ENCODE measurements around the gene NFIB.

The NFIB gene

GRCh38 chr9:14313951-14314423 lies at the start of gene NFIB:
Gene NFIB (minus strand): TSS chr9:14314141. CDS start chr9:14313511, 630 bp downstream.
- DNase-seq (ENCODE audit: low spot score) (no peak), ATAC-seq (ENCODE audit: low read depth) (peak; percentile 2; the same call in 2 of the 3 replicates)
- Histone ChIP-seq H3K27ac (ENCODE audit: poor library complexity, severe bottlenecking) (peak within 1 kb of the TSS; percentile 96), H3K9me3 (ENCODE audit: severe bottlenecking) (no peaks in the 10 kb centered on the region), H3K27me3 (ENCODE audit: insufficient read depth, poor library complexity, severe bottlenecking) (no peaks in the 10 kb centered on the region), H3K4me3 (ENCODE audit: severe bottlenecking) (peak within 1 kb of the TSS; percentile 83), H3K36me3 (ENCODE audit: low read depth) (peaks cover 16% of the 10 kb centered on the region), H3K4me1 (ENCODE audit: insufficient read depth, poor library complexity, severe bottlenecking) (peaks cover 34% of the 10 kb centered on the region)
- TF ChIP-seq CTCF (IDR thresholded peaks at IDR 0.05; ENCODE audit: poor library complexity, severe bottlenecking) = no peak

- Histone ChIP-seq H3K27ac (ENCODE audit: poor library complexity, severe bottlenecking) (no peak overlapping the region), H3K36me3 (ENCODE audit: low read depth) (no peaks in the 10 kb centered on the region), H3K4me3 (ENCODE audit: severe bottlenecking) (no peak overlapping the region), H3K27me3 (ENCODE audit: insufficient read depth, poor library complexity, severe bottlenecking) (no peaks in the 10 kb centered on the region), H3K4me1 (ENCODE audit: insufficient read depth, poor library complexity, severe bottlenecking) (no peaks in the 10 kb centered on the region), H3K9me3 (ENCODE audit: severe bottlenecking) (no peaks in the 10 kb centered on the region)
- no peak for ATAC-seq (ENCODE audit: low read depth)
- no peak for TF ChIP-seq CTCF (IDR thresholded peaks at IDR 0.05; ENCODE audit: poor library complexity, severe bottlenecking)
- no peak for DNase-seq (ENCODE audit: low spot score)
These were observed 48.2 kb upstream of the NFIB start for GRCh38 chr9:14362175-14362574.

GRCh38 chr9:14361074-14361473 lies 47.1 kb upstream of the NFIB start:
- DNase-seq (ENCODE audit: low spot score) = no peak
- no peak overlapping the region for H3K27ac ChIP-seq (ENCODE audit: poor library complexity, severe bottlenecking)

GRCh38 chr9:14358523-14358922 lies 44.6 kb upstream of the NFIB start:
- no peak for TF ChIP-seq CTCF (IDR thresholded peaks at IDR 0.05; ENCODE audit: poor library complexity, severe bottlenecking)

More at GRCh38 chr9:14361074-14361473, 47.1 kb upstream of the NFIB start:
- TF ChIP-seq CTCF (IDR thresholded peaks at IDR 0.05; ENCODE audit: poor library complexity, severe bottlenecking) = no peak
- ATAC-seq (ENCODE audit: low read depth) = no peak
- Histone ChIP-seq H3K4me1 (ENCODE audit: insufficient read depth, poor library complexity, severe bottlenecking) (no peaks in the 10 kb centered on the region), H3K4me3 (ENCODE audit: severe bottlenecking) (no peak overlapping the region), H3K9me3 (ENCODE audit: severe bottlenecking) (no peaks in the 10 kb centered on the region), H3K36me3 (ENCODE audit: low read depth) (no peaks in the 10 kb centered on the region), H3K27me3 (ENCODE audit: insufficient read depth, poor library complexity, severe bottlenecking) (no peaks in the 10 kb centered on the region)

More at GRCh38 chr9:14358523-14358922, 44.6 kb upstream of the NFIB start:
- ATAC-seq (ENCODE audit: low read depth) (peak; percentile 50; the same call in 1 of the 3 replicates), DNase-seq (ENCODE audit: low spot score) (no peak)
- no peaks in the 10 kb centered on the region for H3K4me1 ChIP-seq (ENCODE audit: insufficient read depth, poor library complexity, severe bottlenecking)
- no peak overlapping the region for H3K27ac ChIP-seq (ENCODE audit: poor library complexity, severe bottlenecking)
- no peaks in the 10 kb centered on the region for H3K36me3 ChIP-seq (ENCODE audit: low read depth)
- no peak overlapping the region for H3K4me3 ChIP-seq (ENCODE audit: severe bottlenecking)
- no peaks in the 10 kb centered on the region for H3K9me3 ChIP-seq (ENCODE audit: severe bottlenecking)
- H3K27me3 ChIP-seq (ENCODE audit: insufficient read depth, poor library complexity, severe bottlenecking) = no peaks in the 10 kb centered on the region

Data from RWPE2 (cell line).